ENCODE data around the gene GOLGB1. TPM values are rescaled to one million over a fixed set of nuclear protein-coding genes. Genes with fewer than 3 reads are reported as not detected.

GOLGB1 gene
- total RNA-seq, 1 experiment from 2014 or later, result 31.4 TPM

GRCh38 chr3:121698476-121698875, 51.1 kb downstream of the GOLGB1 start:
- Histone ChIP-seq H3K79me1 (ENCODE audit: insufficient read depth, low read depth, low read length, poor library complexity, severe bottlenecking) (no peaks in the 10 kb centered on the region), H3K79me2 (ENCODE audit: insufficient read depth, low read length) (no peaks in the 10 kb centered on the region), H2BK15ac (ENCODE audit: low read depth, low read length) (no peak overlapping the region), H3K18ac (ENCODE audit: insufficient read length, low read depth, low read length) (no peak overlapping the region), H3K27me3 (ENCODE audit: insufficient read depth, low read length) (no peaks in the 10 kb centered on the region), H3K27ac (ENCODE audit: insufficient read length, low read depth, low read length) (no peak overlapping the region), H4K5ac (ENCODE audit: insufficient read length, low read depth, low read length) (no peak overlapping the region), H3K23me2 (ENCODE audit: insufficient read length, low read depth, low read length, poor library complexity, severe bottlenecking) (no peaks in the 10 kb centered on the region), H3K4ac (ENCODE audit: low read depth, low read length) (no peak overlapping the region), H3K4me1 (ENCODE audit: insufficient read depth, low read length) (no peaks in the 10 kb centered on the region), H2BK12ac (ENCODE audit: insufficient read length, low read depth, low read length) (no peak overlapping the region), H3K14ac (ENCODE audit: insufficient read depth, low read length) (no peak overlapping the region), H4K91ac (ENCODE audit: insufficient read length, low read depth, low read length) (no peak overlapping the region), H3K9ac (ENCODE audit: extremely low read depth, insufficient read length, low read length) (no peak overlapping the region), H3K4me2 (ENCODE audit: insufficient read depth, insufficient read length, low read length) (no peak overlapping the region), H2AFZ (ENCODE audit: low read length) (no peak overlapping the region), H2BK20ac (ENCODE audit: low read depth, low read length, poor library complexity, severe bottlenecking) (no peak overlapping the region), H4K20me1 (ENCODE audit: control insufficient read depth, insufficient read depth, insufficient read length) (no peaks in the 10 kb centered on the region), H4K8ac (replicated peaks; ENCODE audit: insufficient read length, low read depth, low read length) (no peak overlapping the region), H2BK5ac (ENCODE audit: insufficient read length, low read length) (no peak overlapping the region), H3K9me3 (ENCODE audit: control insufficient read depth, low read depth, low read length) (no peaks in the 10 kb centered on the region), H2BK120ac (ENCODE audit: low read depth, low read length, poor library complexity, severe bottlenecking) (no peak overlapping the region), H3K23ac (ENCODE audit: insufficient read length, low read depth, low read length) (no peak overlapping the region), H3T11ph (ENCODE audit: low read length) (no peak overlapping the region), H2AK5ac (ENCODE audit: insufficient read length, low read length) (no peak overlapping the region), H3K56ac (ENCODE audit: insufficient read length, low read depth, low read length) (no peak overlapping the region)
- Mint-ChIP-seq H3K4me3 (no peak overlapping the region), H3K27me3 (ENCODE audit: low read depth) (no peaks in the 10 kb centered on the region), H3K27ac (no peak overlapping the region), H3K4me1 (no peaks in the 10 kb centered on the region), H3K9me3 (no peaks in the 10 kb centered on the region), H3K36me3 (ENCODE audit: insufficient read depth in 1 of 3, low read depth in 3 of 3) (peaks cover 2 to 9% (median 4%) of the 10 kb centered on the region in 3 experiments; a peak in 6 of 7 replicates)
- DNase-seq, result no peak
- WGBS (ENCODE audit: extremely low coverage, insufficient read length, low lambda C conversion rate), result no CpG with 5 or more reads among the region's 1 CpG
- TF ChIP-seq CTCF (conservative IDR thresholded peaks at IDR 0.05), result no peak
